H1 (cell line): ENCODE measurements around the gene AGPAT3. TPM values are rescaled to one million over a fixed set of nuclear protein-coding genes. Genes with fewer than 3 reads are reported as not detected.

ENCODE experiments used
- CTCF ChIA-PET: fragments of 300-600 bp; sonication (Branson Sonifier 250); formaldehyde crosslinking; loops from one replicate; lab custom pipeline; 2021; ENCODE audit not compliant: partially characterized antibody; lab: Charles Lee
- POLR2A ChIA-PET: fragments of 300-600 bp; sonication (Branson Sonifier 250); formaldehyde crosslinking; loops from one replicate; lab custom pipeline; 2021; ENCODE audit warnings: inconsistent platforms; ENCODE audit not compliant: partially characterized antibody; lab: Charles Lee
- DNase-seq, 2 experiments: peaks; one replicate each; pipeline versions ENCODE4 v3.0.0 to v3.0.0-alpha.2; 2010 to 2022; ENCODE audit warnings: low spot score in 2 of 2, low read depth in 1 of 2, mixed read lengths in 1 of 2
- FAIRE-seq: peaks from 2 replicates; lab custom pipeline; 2011; peaks lifted over from hg19 to GRCh38; lab: Jason Lieb, UNC
- H2AFZ ChIP-seq: 2 replicates; pipeline ENCODE4 v1.8.1; 2012; ENCODE audit warnings: low read length, inconsistent platforms
- H2AK5ac ChIP-seq: 2 replicates; pipeline ENCODE4 v1.6.1; 2013; ENCODE audit warnings: low read depth, low read length
- H2BK120ac ChIP-seq: replicated peaks from 2 replicates; pipeline ENCODE3; 2013; ENCODE audit warnings: low read depth, low read length, inconsistent platforms
- H2BK12ac ChIP-seq: 2 replicates; pipeline ENCODE4 v1.6.1; 2013; ENCODE audit warnings: low read depth, low read length
- H2BK15ac ChIP-seq: 2 replicates; pipeline ENCODE4 v1.6.1; 2013; ENCODE audit warnings: low read length
- H2BK20ac ChIP-seq: 2 replicates; pipeline ENCODE4 v1.6.1; 2013; ENCODE audit warnings: low read length
- H2BK5ac ChIP-seq: 2 replicates; pipeline ENCODE4 v1.6.1; 2013; ENCODE audit warnings: low read depth, low read length
- H3K14ac ChIP-seq: 2 replicates; pipeline ENCODE4 v1.6.1; 2013; ENCODE audit warnings: inconsistent platforms; ENCODE audit not compliant: insufficient read length
- H3K18ac ChIP-seq: 2 replicates; pipeline ENCODE4 v1.6.1; 2013; ENCODE audit warnings: low read length; ENCODE audit errors: extremely low read depth
- H3K23ac ChIP-seq: 2 replicates; pipeline ENCODE4 v1.6.1; 2013; ENCODE audit warnings: inconsistent platforms; ENCODE audit not compliant: insufficient read length
- H3K23me2 ChIP-seq: 2 replicates; pipeline ENCODE4 v1.6.1; 2013; ENCODE audit warnings: low read depth, low read length
- H3K27ac ChIP-seq: 2 replicates; pipeline ENCODE4 v1.6.1; 2011; ENCODE audit warnings: low read depth, low read length, inconsistent platforms
- H3K27me3 ChIP-seq, 4 experiments: replicated peaks in 1 of 4; 1 replicate in 1 of 4; 2 replicates in 3 of 4; pipeline versions ENCODE4 v1.6.1 to v1.8.1; 2011 to 2013; ENCODE audit warnings: low read length in 3 of 4, mild to moderate bottlenecking in 3 of 4, inconsistent platforms in 2 of 4, mixed read lengths in 2 of 4, moderate library complexity in 1 of 4; ENCODE audit not compliant: control insufficient read depth in 3 of 4, insufficient read depth in 3 of 4; ENCODE audit errors: extremely low read depth in 1 of 4
- H3K36me3 ChIP-seq, 4 experiments: 2 replicates each; pipeline versions ENCODE4 v1.6.1 to v1.8.1; 2011 to 2013; ENCODE audit warnings: mild to moderate bottlenecking in 4 of 4, low read length in 3 of 4, moderate library complexity in 2 of 4, control low read depth in 1 of 4, inconsistent platforms in 1 of 4; ENCODE audit not compliant: insufficient read depth in 4 of 4, control insufficient read depth in 2 of 4
- H3K4ac ChIP-seq: replicated peaks from 2 replicates; pipeline ENCODE3; 2013; ENCODE audit warnings: low read length, low read depth, mixed read lengths, inconsistent platforms; ENCODE audit not compliant: insufficient read length
- H3K4me1 ChIP-seq, 4 experiments: replicated peaks in 1 of 4; 1 replicate in 1 of 4; 2 replicates in 3 of 4; pipeline versions ENCODE4 v1.6.1 to v1.8.1; 2011 to 2013; ENCODE audit warnings: low read length in 3 of 4, inconsistent platforms in 2 of 4, mixed read lengths in 1 of 4; ENCODE audit not compliant: insufficient read depth in 4 of 4, control insufficient read depth in 3 of 4
- H3K4me2 ChIP-seq, 2 experiments: 2 replicates each; pipeline versions ENCODE4 v1.6.1 to v1.8.1; 2011 to 2013; ENCODE audit warnings: low read depth in 2 of 2, low read length in 2 of 2, control low read depth in 1 of 2, inconsistent platforms in 1 of 2, mild to moderate bottlenecking in 1 of 2; ENCODE audit not compliant: insufficient read depth in 1 of 2
- H3K4me3 ChIP-seq, 4 experiments: fragments of 200-600, 300-600 bp in 1 of 4; sonication (generic), shearing (Covaris generic), sonication (Bioruptor Twin) in 1 of 4; 2 replicates each; pipeline versions ENCODE4 v1.5.1 to v1.8.1; 2011 to 2016; ENCODE audit warnings: low read length in 4 of 4, low read depth in 3 of 4, control low read depth in 2 of 4, inconsistent platforms in 2 of 4, mild to moderate bottlenecking in 2 of 4, mixed read lengths in 1 of 4, moderate library complexity in 1 of 4; ENCODE audit not compliant: insufficient read depth in 2 of 4; ENCODE audit errors: extremely low read depth in 1 of 4
- H3K56ac ChIP-seq: replicated peaks from 2 replicates; pipeline ENCODE3; 2013; ENCODE audit warnings: low read depth, mild to moderate bottlenecking, mixed read lengths, low read length, inconsistent platforms; ENCODE audit not compliant: insufficient read length
- H3K79me1 ChIP-seq: 2 replicates; pipeline ENCODE4 v1.6.1; 2013; ENCODE audit warnings: low read depth, low read length, control low read depth
- H3K79me2 ChIP-seq, 2 experiments: 2 replicates each; pipeline versions ENCODE4 v1.6.1 to v1.8.1; 2012 to 2013; ENCODE audit warnings: low read length in 2 of 2, mild to moderate bottlenecking in 2 of 2, inconsistent platforms in 1 of 2; ENCODE audit not compliant: insufficient read depth in 2 of 2, control insufficient read depth in 1 of 2
- H3K9ac ChIP-seq, 4 experiments: replicated peaks in 1 of 4; 1 replicate in 1 of 4; 2 replicates in 3 of 4; pipeline versions ENCODE4 v1.6.1 to v1.8.1; 2011 to 2013; ENCODE audit warnings: low read depth in 3 of 4, low read length in 3 of 4, control low read depth in 2 of 4, mild to moderate bottlenecking in 2 of 4, moderate library complexity in 2 of 4, inconsistent platforms in 1 of 4; ENCODE audit errors: extremely low read depth in 1 of 4
- H3K9me3 ChIP-seq, 2 experiments: 2 replicates each; pipeline versions ENCODE4 v1.6.1 to v1.8.1; 2012 to 2013; ENCODE audit warnings: mild to moderate bottlenecking in 2 of 2, moderate library complexity in 2 of 2, control low read depth in 1 of 2, inconsistent platforms in 1 of 2, low read depth in 1 of 2, low read length in 1 of 2, mixed read lengths in 1 of 2; ENCODE audit not compliant: insufficient read depth in 2 of 2
- H4K20me1 ChIP-seq, 2 experiments: replicated peaks in 1 of 2; 2 replicates each; pipeline versions ENCODE3 to v1.8.1; 2011 to 2013; ENCODE audit warnings: inconsistent platforms in 2 of 2, low read length in 2 of 2, mild to moderate bottlenecking in 1 of 2; ENCODE audit not compliant: insufficient read depth in 2 of 2, control insufficient read depth in 1 of 2
- H4K5ac ChIP-seq: 2 replicates; pipeline ENCODE4 v1.6.1; 2013; ENCODE audit warnings: low read length, low read depth, mixed read lengths, inconsistent platforms; ENCODE audit not compliant: insufficient read length
- H4K8ac ChIP-seq: 2 replicates; pipeline ENCODE4 v1.8.0; 2013; ENCODE audit warnings: mild to moderate bottlenecking, moderate library complexity, low read length, inconsistent platforms; ENCODE audit not compliant: insufficient read depth; ENCODE audit errors: extremely low read depth
- H4K91ac ChIP-seq: replicated peaks from 2 replicates; pipeline ENCODE3; 2013; ENCODE audit warnings: low read length, mixed read lengths, inconsistent platforms; ENCODE audit not compliant: insufficient read length
- CREB1 ChIP-seq: IDR thresholded peaks from 2 replicates; pipeline ENCODE4 v1.6.1; 2012; ENCODE audit warnings: inconsistent platforms
- CTBP2 ChIP-seq: IDR thresholded peaks from 2 replicates; pipeline ENCODE4 v1.7.0; 2011; ENCODE audit warnings: borderline replicate concordance, mild to moderate bottlenecking, moderate library complexity, mixed read lengths, low read length; ENCODE audit not compliant: insufficient read depth, insufficient read length
- EGR1 ChIP-seq: IDR thresholded peaks from 2 replicates; pipeline ENCODE4 v1.6.1; 2011; ENCODE audit warnings: low read depth, low read length, borderline replicate concordance
- EP300 ChIP-seq, 2 experiments: IDR thresholded peaks; 1 replicate in 1 of 2; 2 replicates in 1 of 2; pipeline ENCODE4 v1.6.1; 2011 to 2012; ENCODE audit warnings: low read depth in 2 of 2, low read length in 2 of 2, mild to moderate bottlenecking in 2 of 2, borderline replicate concordance in 1 of 2, inconsistent platforms in 1 of 2, moderate library complexity in 1 of 2
- EZH2 ChIP-seq: fragments of 200-600 bp; sonication (generic); IDR thresholded peaks from 2 replicates; pipeline ENCODE4 v1.7.1; 2012; ENCODE audit warnings: low read depth, mild to moderate bottlenecking, moderate library complexity, low read length, inconsistent platforms; ENCODE audit not compliant: severe bottlenecking
- FOSL1 ChIP-seq: IDR thresholded peaks from 2 replicates; pipeline ENCODE4 v1.6.1; 2011; ENCODE audit warnings: mild to moderate bottlenecking, low read depth, low read length, moderate library complexity; ENCODE audit not compliant: insufficient read depth
- SIN3A ChIP-seq, 2 experiments: IDR thresholded peaks in 1 of 2; conservative IDR thresholded peaks in 1 of 2; 2 replicates each; pipeline ENCODE4 v1.6.1; 2011 to 2012; ENCODE audit warnings: low read length in 2 of 2, improper control_type of control experiment in 1 of 2, low read depth in 1 of 2, mild to moderate bottlenecking in 1 of 2
- SUZ12 ChIP-seq: fragments of 200-600 bp; sonication (generic); IDR thresholded peaks from 2 replicates; pipeline ENCODE4 v1.6.1; 2012; ENCODE audit warnings: mild to moderate bottlenecking, inconsistent platforms, low read length, moderate library complexity, mixed read lengths
- WGBS, 2 experiments: shearing (Covaris generic) in 1 of 2; methylation state at CpG; one replicate each; pipeline versions ENCODE4 v1.1.6 to v1.1.7; 2013 to 2015; ENCODE audit warnings: low lambda C conversion rate in 2 of 2, mixed read lengths in 2 of 2, inconsistent platforms in 1 of 2, low coverage in 1 of 2, missing lambda C conversion rate in 1 of 2; ENCODE audit not compliant: insufficient replicate concordance in 2 of 2, insufficient coverage in 1 of 2, insufficient read length in 1 of 2; ENCODE audit errors: extremely low coverage in 1 of 2, missing lambda C conversion rate in 1 of 2; 5-methylcytosine and 5-hydroxymethylcytosine counted together
- polyA plus RNA-seq, 7 experiments: library from polyadenylated mRNA; depleted of rRNA in 3 of 7; stranded (reverse) in 5 of 7; unstranded in 2 of 7; fragments of >200 nt in 5 of 7; fragments of 200-250 nt in 2 of 7; gene quantifications; 1 replicate in 5 of 7; 2 replicates in 1 of 7; 4 replicates in 1 of 7; pipeline versions ENCODE4 v1.2.1 to v1.2.3, GENCODE V29; 2011 to 2013; ENCODE audit warnings: missing spikeins in 2 of 7, mixed read lengths in 2 of 7
- total RNA-seq: library from RNA; stranded (reverse); fragmentation: NEBNext Ultra II Directional; extraction: Animal tissue kit (Norgen Biotek cat#: 25700); gene quantifications from 2 replicates; pipeline ENCODE4 v1.2.1, GENCODE V29; 2021

The AGPAT3 gene
- total and polyA plus RNA-seq, 2 of the 8 experiments (the other 6 are each of a cell fraction or from before 2014, with no cell fraction given), result 5.8 to 7.3 TPM

DNA sequence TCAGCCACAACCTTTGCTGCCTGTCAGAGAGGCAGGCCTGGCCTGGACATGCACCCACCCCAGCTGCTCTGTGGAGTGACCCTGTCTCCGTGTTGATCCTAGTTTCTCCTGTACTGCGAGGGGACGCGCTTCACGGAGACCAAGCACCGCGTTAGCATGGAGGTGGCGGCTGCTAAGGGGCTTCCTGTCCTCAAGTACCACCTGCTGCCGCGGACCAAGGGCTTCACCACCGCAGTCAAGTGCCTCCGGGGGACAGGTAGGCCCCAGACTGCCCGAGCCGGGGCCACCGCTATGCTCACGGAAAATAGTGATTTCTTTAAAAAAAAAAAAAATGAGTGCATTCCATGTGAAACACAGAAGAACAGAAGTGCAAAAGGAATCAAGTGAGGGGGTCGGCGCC lies 105.5 kb downstream of the AGPAT3 start:
- H4K8ac ChIP-seq, result no peak overlapping the region
- no peak overlapping the region for H3K4me2 ChIP-seq
- H2BK12ac ChIP-seq, result no peak overlapping the region
- H2BK5ac ChIP-seq, result no peak overlapping the region
- no peaks in the 10 kb centered on the region for H3K36me3 ChIP-seq
- no peak overlapping the region for H2AFZ ChIP-seq
- no peak overlapping the region for H3K18ac ChIP-seq
- 96% methylated on average over 18 of the region's 18 CpGs; no CpG with 5 or more reads in 1 of the 2 experiments for WGBS, 2 experiments
- no peak overlapping the region for H2BK20ac ChIP-seq
- H2BK15ac ChIP-seq, result no peak overlapping the region
- H3K23me2 ChIP-seq, result peaks cover 7% of the 10 kb centered on the region; the same call in 1 of the 2 replicates
- no peak overlapping the region for H2AK5ac ChIP-seq
- TF ChIP-seq SUZ12 (no peak), EGR1 (no peak), CTBP2 (no peak), CREB1 (no peak), SIN3A (conservative IDR thresholded peaks at IDR 0.05 in 1 of 2, IDR thresholded peaks at IDR 0.05 in 1 of 2; ENCODE audit: low read depth in 1 of 2, low read length in 2 of 2) (no peak), EP300 (IDR thresholded peaks at IDR 0.05; ENCODE audit: borderline replicate concordance in 1 of 2, low read depth in 2 of 2, low read length in 2 of 2) (no peak), FOSL1 (no peak), EZH2 (no peak)
- H3K14ac ChIP-seq, result no peak overlapping the region
- no peak overlapping the region for H3K56ac ChIP-seq
- ChIA-PET POLR2A (no interaction called here), CTCF (interaction anchor here (0.6 to 2.6 kb wide), 2 partner anchors 31 to 50 kb away, joined by 3 to 16 read pairs; no protein-coding TSS in a partner anchor)
- no peak overlapping the region for H2BK120ac ChIP-seq
- H3K4ac ChIP-seq, result no peak overlapping the region
- no peak overlapping the region for H3K27ac ChIP-seq
- FAIRE-seq, result no peak
- no peaks in the 10 kb centered on the region for H3K79me1 ChIP-seq
- H4K5ac ChIP-seq, result no peak overlapping the region
- no peak overlapping the region for H3K23ac ChIP-seq
- H4K91ac ChIP-seq, result no peak overlapping the region
- H4K20me1 ChIP-seq, result peaks cover 0 to 6% of the 10 kb centered on the region in 2 experiments
- H3K27me3 ChIP-seq, result no peaks in the 10 kb centered on the region
- no peak for DNase-seq
- H3K79me2 ChIP-seq, result no peaks in the 10 kb centered on the region
- H3K9ac ChIP-seq, result no peak overlapping the region
- no peaks in the 10 kb centered on the region for H3K4me1 ChIP-seq
- H3K4me3 ChIP-seq, result no peak overlapping the region
- no peaks in the 10 kb centered on the region for H3K9me3 ChIP-seq
